ENCODE data around the gene MEIS3. TPM values are rescaled to one million over a fixed set of nuclear protein-coding genes. Genes with fewer than 3 reads are reported as not detected.

The MEIS3 gene
- total and polyA plus RNA-seq, 9 of the 15 experiments (the other 6 are each of a cell fraction or from before 2014, with no cell fraction given): 0.06 to 0.80 (median 0.25) TPM; not detected in 1

- ChIA-PET POLR2A (interaction anchor here (1.8 kb wide), 1 partner anchor 10 kb away, joined by 4 read pairs; no protein-coding TSS in a partner anchor), CTCF (ENCODE audit: low intra/inter-chr PET ratio) (interaction anchor here (0.7 kb wide), 1 partner anchor 79 kb away, joined by 4 read pairs; no protein-coding TSS in a partner anchor)
- FAIRE-seq (peak; percentile 78), ATAC-seq (peak; percentile 73; the same call in 2 of the 3 replicates), DNase-seq (ENCODE audit: extremely low read depth in 1 of 4, low spot score in 3 of 4) (peak in 1 of 4 experiments; percentile 36)
- no peak overlapping the region for H2AFZ ChIP-seq (ENCODE audit: low read depth, low read length)
- H3K4me2 ChIP-seq (ENCODE audit: insufficient read depth, low read length): no peak overlapping the region
- no peak for TF ChIP-seq ZNF347 (CRISPR knock-in tag; IDR thresholded peaks at IDR 0.05; ENCODE audit: low read depth)
- no peak for TF ChIP-seq PYGO2 (tag; IDR thresholded peaks at IDR 0.05)
- peak; percentile 43 for TF ChIP-seq BHLHE40 (IDR thresholded peaks at IDR 0.05; ENCODE audit: low read length)
- peak; percentile 69 for TF ChIP-seq ZNF143 (CRISPR knock-in tag; IDR thresholded peaks at IDR 0.05)
- TF ChIP-seq NRF1 (conservative IDR thresholded peaks at IDR 0.05 in 1 of 2, IDR thresholded peaks at IDR 0.05 in 1 of 2): peak in 1 of 2 experiments; percentile 36; a peak in 1 of 4 replicates
- TF ChIP-seq L3MBTL2 (IDR thresholded peaks at IDR 0.05): no peak
- TF ChIP-seq WHSC1 (IDR thresholded peaks at IDR 0.05; ENCODE audit: low read length): peak; percentile 55
- TF ChIP-seq ZC3H4 (CRISPR knock-in tag; IDR thresholded peaks at IDR 0.05; ENCODE audit: borderline replicate concordance): no peak
- TF ChIP-seq HCFC1 (IDR thresholded peaks at IDR 0.05; ENCODE audit: low read depth, low read length): peak; percentile 75
- TF ChIP-seq SIX5 (IDR thresholded peaks at IDR 0.05; ENCODE audit: borderline replicate concordance in 1 of 2, insufficient read depth in 1 of 2, low read depth in 1 of 2, low read length in 2 of 2): peak; percentile 18 to 40; a peak in 2 of 4 replicates
- no peaks in the 10 kb centered on the region for H3K9me1 ChIP-seq (ENCODE audit: control insufficient read depth, insufficient read depth, low read length)
- peaks cover 68% of the 10 kb centered on the region for H3K36me3 ChIP-seq (ENCODE audit: control insufficient read depth, insufficient read depth, low read length)
- in situ Hi-C loops (cut with MboI) (no loop called here), intact Hi-C loops (cut with micrococcal nuclease) (no loop called here)
- TSS peak; percentile 20 for BruUV-seq (replicated peaks)
- no peak overlapping the region for H3K9ac ChIP-seq (ENCODE audit: insufficient read depth in 1 of 2, low read depth in 2 of 2, low read length in 2 of 2)
- H3K4me1 ChIP-seq (replicated peaks in 1 of 2; ENCODE audit: control insufficient read depth in 2 of 2, insufficient read depth in 2 of 2, low read length in 2 of 2): peaks cover 0 to 4% of the 10 kb centered on the region in 2 experiments; a peak in 1 of 5 replicates
- no peak overlapping the region for H3K4me3 ChIP-seq
- no peaks in the 10 kb centered on the region for H3K9me3 ChIP-seq (replicated peaks; ENCODE audit: control insufficient read depth, insufficient read depth, low read depth, low read length)
- H4K20me1 ChIP-seq (replicated peaks; ENCODE audit: control insufficient read depth, insufficient read depth, low read length): no peaks in the 10 kb centered on the region
- 84% methylated on average over 8 of the region's 13 CpGs for WGBS (ENCODE audit: insufficient coverage, low coverage, missing lambda C conversion rate)
- no peak overlapping the region for H3K27ac ChIP-seq (ENCODE audit: extremely low read depth, low read depth, low read length)
- H3K79me2 ChIP-seq (ENCODE audit: control insufficient read depth, insufficient read depth, low read length): no peaks in the 10 kb centered on the region
- no peaks in the 10 kb centered on the region for H3K27me3 ChIP-seq (ENCODE audit: control insufficient read depth in 2 of 2, insufficient read depth in 2 of 2, low read length in 2 of 2)
These were observed 55.4 kb downstream of the MEIS3 start for GRCh38 chr19:47363758-47364531.
